Vagina (tissue), 2 donors: ENCODE results near the gene CYP4F2. TPM values are rescaled to one million over a fixed set of nuclear protein-coding genes. Genes with fewer than 3 reads are reported as not detected.
"Not testable (repeated sequence)": the region's sequence is repeated elsewhere in the genome, so short reads cannot be mapped to it uniquely, and the experiment has no call there.

Experiments used
- DNase-seq, 2 donors: peaks; one replicate each; pipeline ENCODE4 v3.0.0-alpha.2; 2017; ENCODE audit errors: extremely low spot score in 2 of 2
- H3K27ac ChIP-seq: fragments of 200-600 bp; sonication (generic); one replicate; pipeline ENCODE4 v1.5.1; 2019
- H3K27me3 ChIP-seq: fragments of 200-600 bp; sonication (generic); one replicate; pipeline ENCODE4 v1.5.1; 2019
- H3K36me3 ChIP-seq, 2 donors: fragments of 200-600 bp; sonication (generic); one replicate each; pipeline ENCODE4 v1.5.1; 2017 to 2019
- H3K4me1 ChIP-seq: fragments of 200-600 bp; sonication (generic); one replicate; pipeline ENCODE4 v1.5.1; 2019
- H3K4me3 ChIP-seq, 2 donors: fragments of 200-600 bp; sonication (generic); 1 replicate in 1 of 2; 2 replicates in 1 of 2; pipeline ENCODE4 v1.5.1; 2016 to 2019
- H3K9me3 ChIP-seq: fragments of 200-600 bp; sonication (generic); one replicate; pipeline ENCODE4 v1.5.1; 2019
- CTCF ChIP-seq, 3 experiments: fragments of 450-650 bp in 2 of 3; fragments of 200-600 bp in 1 of 3; sonication (generic) in 1 of 3; IDR thresholded peaks; one replicate each; pipeline ENCODE4 v1.5.1; 2017 to 2019; ENCODE audit warnings: antibody characterized with exemption in 3 of 3, mild to moderate bottlenecking in 2 of 3, moderate library complexity in 2 of 3
- POLR2A ChIP-seq, 2 donors: fragments of 450-650 bp; IDR thresholded peaks; one replicate each; pipeline ENCODE4 v1.6.1; 2017; ENCODE audit warnings: antibody characterized with exemption in 2 of 2, mild to moderate bottlenecking in 2 of 2, moderate library complexity in 2 of 2
- POLR2AphosphoS5 ChIP-seq, 2 donors: sonication (generic); formaldehyde crosslinking; IDR thresholded peaks; one replicate each; pipeline ENCODE4 v1.9.0; 2017; ENCODE audit warnings: antibody characterized with exemption in 2 of 2, mild to moderate bottlenecking in 2 of 2, low read depth in 1 of 2; ENCODE audit not compliant: insufficient read depth in 1 of 2
- intact Hi-C: fragments of 100-400 bp; cut with DNase I; formaldehyde crosslinking; loops from one replicate; pipeline ENCODE4 v1.15.1; 2023
- total RNA-seq: library from RNA; depleted of rRNA; stranded (reverse); fragments of >200 nt; gene quantifications from one replicate; pipeline ENCODE4 v1.2.3, GENCODE V29; 2016

CYP4F2 gene
- total RNA-seq, 1 donor from 2014 or later: 6.9 TPM

GRCh38 chr19:15874821-15875474 lies 22.9 kb downstream of the CYP4F2 start:
- Histone ChIP-seq H3K27me3 (no peaks in the 10 kb centered on the region), H3K4me3 (no peak overlapping the region), H3K4me1 (no peaks in the 10 kb centered on the region), H3K36me3 (no peaks in the 10 kb centered on the region), H3K9me3 (no peaks in the 10 kb centered on the region), H3K27ac (no peak overlapping the region)
- no peak for DNase-seq
- TF ChIP-seq POLR2AphosphoS5 (IDR thresholded peaks at IDR 0.05; ENCODE audit: insufficient read depth in 1 of 2, low read depth in 1 of 2) (no peak), CTCF (IDR thresholded peaks at IDR 0.05) (no peak), POLR2A (IDR thresholded peaks at IDR 0.05) (no peak)
- intact Hi-C loops: loop anchor here (10.0 kb wide), 1 partner anchor 240 kb away; no protein-coding TSS in a partner anchor

- H3K27me3 ChIP-seq, H3K9me3 ChIP-seq, H3K27ac ChIP-seq, DNase-seq, H3K4me1 ChIP-seq, H3K4me3 ChIP-seq, H3K36me3 ChIP-seq: not testable (repeated sequence)
- intact Hi-C loops: loop anchor here (10.0 kb wide), 1 partner anchor 239 kb away; no protein-coding TSS in a partner anchor
These were observed 24.1 kb downstream of the CYP4F2 start for GRCh38 chr19:15873771-15874170.

- TF ChIP-seq CTCF (IDR thresholded peaks at IDR 0.05): no peak
- no peak for TF ChIP-seq POLR2A (IDR thresholded peaks at IDR 0.05)
- no peak for TF ChIP-seq POLR2AphosphoS5 (IDR thresholded peaks at IDR 0.05; ENCODE audit: insufficient read depth in 1 of 2, low read depth in 1 of 2)
- no peak for DNase-seq
- no peak overlapping the region for H3K4me3 ChIP-seq
- intact Hi-C loops: loop anchor here (10.0 kb wide), 1 partner anchor 237 kb away; no protein-coding TSS in a partner anchor
- no peaks in the 10 kb centered on the region for H3K27me3 ChIP-seq
- H3K27ac ChIP-seq: no peak overlapping the region
- H3K4me1 ChIP-seq: no peaks in the 10 kb centered on the region
- H3K9me3 ChIP-seq: no peaks in the 10 kb centered on the region
- no peaks in the 10 kb centered on the region for H3K36me3 ChIP-seq
These were observed 26.3 kb downstream of the CYP4F2 start for GRCh38 chr19:15871570-15871969.

GRCh38 chr19:15869873-15870272 lies 28.0 kb downstream of the CYP4F2 start:
- H3K27me3 ChIP-seq: no peaks in the 10 kb centered on the region
- H3K9me3 ChIP-seq: no peaks in the 10 kb centered on the region
- no peak for DNase-seq
- no peaks in the 10 kb centered on the region for H3K36me3 ChIP-seq
- no peak overlapping the region for H3K4me3 ChIP-seq
- H3K27ac ChIP-seq: no peak overlapping the region
- intact Hi-C loops: loop anchor here (10.0 kb wide), 1 partner anchor 235 kb away; no protein-coding TSS in a partner anchor
- TF ChIP-seq POLR2AphosphoS5 (IDR thresholded peaks at IDR 0.05; ENCODE audit: insufficient read depth in 1 of 2, low read depth in 1 of 2) (no peak), CTCF (IDR thresholded peaks at IDR 0.05) (no peak), POLR2A (IDR thresholded peaks at IDR 0.05) (no peak)
- H3K4me1 ChIP-seq: no peaks in the 10 kb centered on the region

GRCh38 chr19:15869109-15869555 lies 28.7 kb downstream of the CYP4F2 start:
- no peak for TF ChIP-seq POLR2A (IDR thresholded peaks at IDR 0.05)
- TF ChIP-seq POLR2AphosphoS5 (IDR thresholded peaks at IDR 0.05; ENCODE audit: insufficient read depth in 1 of 2, low read depth in 1 of 2): peak in 1 of 2 donors; percentile 54
- TF ChIP-seq CTCF (IDR thresholded peaks at IDR 0.05): peak; percentile 31 to 69 (median 35)
- Histone ChIP-seq H3K9me3 (no peaks in the 10 kb centered on the region), H3K27me3 (no peaks in the 10 kb centered on the region), H3K27ac (no peak overlapping the region), H3K4me3 (no peak overlapping the region), H3K4me1 (no peaks in the 10 kb centered on the region), H3K36me3 (no peaks in the 10 kb centered on the region)
- intact Hi-C loops: no loop called here
- DNase-seq: no peak
